Measurements from ENCODE around the gene SMIM3.

SMIM3 gene

GRCh38 chr5:150780816-150781221 is 2.3 kb downstream of the SMIM3 start:
- no peak overlapping the region for H3K4me3 ChIP-seq (ENCODE audit: low read depth, low read length)
- no peak overlapping the region for H3K27ac ChIP-seq (ENCODE audit: extremely low read depth, low read depth, low read length)
- peak; percentile 65 for TF ChIP-seq ZNF629 (tag by site-specific recombination; IDR thresholded peaks at IDR 0.05)
- no peak for TF ChIP-seq WT1 (tag by site-specific recombination; IDR thresholded peaks at IDR 0.05)
- peak; percentile 48; the same call in 1 of the 2 replicates for TF ChIP-seq ZNF664 (tag by site-specific recombination; IDR thresholded peaks at IDR 0.05)
- POLR2A ChIA-PET, result no interaction called here
- no peaks in the 10 kb centered on the region; a peak in 1 of 3 replicates for H3K36me3 ChIP-seq (ENCODE audit: control insufficient read depth in 2 of 2, insufficient read depth in 1 of 2, low read length in 2 of 2)
- CTCF ChIA-PET, result interaction anchor here (0.8 to 4.2 kb wide), 3 partner anchors 21 to 334 kb away, joined by 3 to 31 read pairs (median 4); partner anchors contain the start of gene RBM22
- no peaks in the 10 kb centered on the region for H3K9me3 ChIP-seq (ENCODE audit: control insufficient read depth, insufficient read depth, low read depth, low read length)
- H3K4me1 ChIP-seq (ENCODE audit: control insufficient read depth, insufficient read depth, low read length), result peaks cover 11% of the 10 kb centered on the region

- H3K4me3 ChIP-seq (ENCODE audit: low read depth, low read length), result no peak overlapping the region
- H3K4me1 ChIP-seq (ENCODE audit: control insufficient read depth, insufficient read depth, low read length), result peaks cover 11% of the 10 kb centered on the region
- POLR2A ChIA-PET, result no interaction called here
- no peaks in the 10 kb centered on the region; a peak in 1 of 3 replicates for H3K36me3 ChIP-seq (ENCODE audit: control insufficient read depth in 2 of 2, insufficient read depth in 1 of 2, low read length in 2 of 2)
- CTCF ChIA-PET, result interaction anchor here (0.8 to 4.2 kb wide), 4 partner anchors 18 to 333 kb away, joined by 3 to 31 read pairs (median 4); partner anchors contain the start of gene RBM22
- TF ChIP-seq ZIC2 (tag by site-specific recombination; IDR thresholded peaks at IDR 0.05), result peak; percentile 45; the same call in 1 of the 2 replicates
- peak; percentile 58; the same call in 1 of the 2 replicates for TF ChIP-seq SCRT1 (tag by site-specific recombination; IDR thresholded peaks at IDR 0.05; ENCODE audit: borderline replicate concordance)
- peak; percentile 86 for TF ChIP-seq SCRT2 (tag by site-specific recombination; IDR thresholded peaks at IDR 0.05)
- no peak for TF ChIP-seq AEBP2 (tag by site-specific recombination; IDR thresholded peaks at IDR 0.05; ENCODE audit: borderline replicate concordance)
- TF ChIP-seq ZNF610 (tag by site-specific recombination; IDR thresholded peaks at IDR 0.05; ENCODE audit: borderline replicate concordance), result no peak
- H3K9me3 ChIP-seq (ENCODE audit: control insufficient read depth, insufficient read depth, low read depth, low read length), result no peaks in the 10 kb centered on the region
- H3K27ac ChIP-seq (ENCODE audit: extremely low read depth, low read depth, low read length), result no peak overlapping the region
Measured at GRCh38 chr5:150781706-150782614, 3.4 kb downstream of the SMIM3 start.

GRCh38 chr5:150782850-150783249 is 4.3 kb downstream of the SMIM3 start:
- TF ChIP-seq BCL11A (tag by site-specific recombination; IDR thresholded peaks at IDR 0.05; ENCODE audit: low read depth) (peak; percentile 72; the same call in 1 of the 2 replicates), ZNF830 (tag by site-specific recombination; IDR thresholded peaks at IDR 0.05; ENCODE audit: low read depth) (no peak), ZBTB21 (tag by site-specific recombination; IDR thresholded peaks at IDR 0.05) (0 out of 2 replicates have a peak, but pooled peaks have one; percentile 35), WT1 (tag by site-specific recombination; IDR thresholded peaks at IDR 0.05) (0 out of 2 replicates have a peak, but pooled peaks have one; percentile 28), ZNF391 (tag by site-specific recombination; IDR thresholded peaks at IDR 0.05; ENCODE audit: borderline replicate concordance, low read depth) (0 out of 2 replicates have a peak, but pooled peaks have one; percentile 30), ZNF791 (tag by site-specific recombination; IDR thresholded peaks at IDR 0.05) (no peak), OVOL3 (tag by site-specific recombination; IDR thresholded peaks at IDR 0.05) (peak; percentile 53; the same call in 1 of the 2 replicates), ZNF621 (tag by site-specific recombination; IDR thresholded peaks at IDR 0.05) (no peak), GLI4 (tag by site-specific recombination; IDR thresholded peaks at IDR 0.05) (no peak), FEZF1 (tag by site-specific recombination; IDR thresholded peaks at IDR 0.05) (peak; percentile 98), PRDM6 (tag by site-specific recombination; IDR thresholded peaks at IDR 0.05) (peak; percentile 88), ZNF629 (tag by site-specific recombination; IDR thresholded peaks at IDR 0.05) (peak; percentile 19; the same call in 1 of the 2 replicates), ZNF514 (tag by site-specific recombination; IDR thresholded peaks at IDR 0.05) (no peak), GLIS1 (tag by site-specific recombination; IDR thresholded peaks at IDR 0.05) (peak; percentile 5; the same call in 1 of the 2 replicates), ZXDB (tag by site-specific recombination; IDR thresholded peaks at IDR 0.05) (peak; percentile 27; the same call in 1 of the 2 replicates), ZNF76 (tag by site-specific recombination; IDR thresholded peaks at IDR 0.05; ENCODE audit: borderline replicate concordance, low read depth) (no peak)
- ChIA-PET CTCF (interaction anchor here (1.0 to 4.2 kb wide), 3 partner anchors 19 to 64 kb away, joined by 3 to 31 read pairs (median 5); no protein-coding TSS in a partner anchor), POLR2A (interaction anchor here (1.4 kb wide), 1 partner anchor 82 kb away, joined by 4 read pairs; the partner anchor contains the start of gene RBM22)
- H3K36me3 ChIP-seq (ENCODE audit: control insufficient read depth in 2 of 2, insufficient read depth in 1 of 2, low read length in 2 of 2), result no peaks in the 10 kb centered on the region; a peak in 1 of 3 replicates
- peaks cover 11% of the 10 kb centered on the region for H3K4me1 ChIP-seq (ENCODE audit: control insufficient read depth, insufficient read depth, low read length)
- peak overlapping the region; percentile 58; the same call in 1 of the 2 replicates for H3K27ac ChIP-seq (ENCODE audit: extremely low read depth, low read depth, low read length)
- no peak overlapping the region for H3K4me3 ChIP-seq (ENCODE audit: low read depth, low read length)
- H3K9me3 ChIP-seq (ENCODE audit: control insufficient read depth, insufficient read depth, low read depth, low read length), result no peaks in the 10 kb centered on the region
